ENCODE data around the gene CHSY1.
"Not testable (repeated sequence)": the region's sequence is repeated elsewhere in the genome, so short reads cannot be mapped to it uniquely, and the experiment has no call there.

CHSY1 gene

DNA sequence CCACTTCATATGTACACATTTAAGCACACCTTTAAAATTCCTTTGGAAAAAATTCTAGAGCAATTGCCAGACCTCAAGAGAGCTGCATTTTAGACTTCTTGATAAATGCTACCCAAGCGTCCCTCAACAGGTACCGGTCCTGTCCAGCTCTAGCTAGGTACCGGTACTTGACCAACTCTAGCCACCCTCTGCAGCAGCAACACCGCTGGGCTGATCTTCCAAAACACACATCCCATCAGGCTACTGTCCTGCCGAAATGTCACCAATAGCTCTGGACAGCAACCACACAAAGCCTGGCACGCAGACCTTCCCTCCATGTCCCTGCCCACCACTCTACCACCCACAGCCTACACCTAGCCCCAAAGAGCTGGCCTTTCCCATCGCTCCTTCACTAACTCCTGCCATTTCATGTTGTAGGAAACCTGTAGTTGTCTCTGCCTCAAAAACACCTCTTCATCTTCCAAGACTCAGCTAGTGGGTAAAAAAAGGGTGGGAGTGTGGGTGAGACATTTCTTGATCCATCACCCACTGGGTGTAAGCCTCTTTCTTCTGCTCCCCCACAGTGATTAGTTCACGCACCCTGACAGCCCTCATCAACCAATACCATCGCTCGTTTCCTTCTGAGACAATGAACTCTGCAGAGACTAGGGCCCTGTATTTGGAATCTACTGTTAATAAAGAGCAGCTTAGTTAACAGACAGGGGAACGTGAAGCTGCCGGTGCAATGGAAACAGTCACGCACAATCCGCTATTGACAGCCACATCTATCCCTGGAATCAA, 6.8 kb downstream of the CHSY1 start:
- no peak for DNase-seq

DNA sequence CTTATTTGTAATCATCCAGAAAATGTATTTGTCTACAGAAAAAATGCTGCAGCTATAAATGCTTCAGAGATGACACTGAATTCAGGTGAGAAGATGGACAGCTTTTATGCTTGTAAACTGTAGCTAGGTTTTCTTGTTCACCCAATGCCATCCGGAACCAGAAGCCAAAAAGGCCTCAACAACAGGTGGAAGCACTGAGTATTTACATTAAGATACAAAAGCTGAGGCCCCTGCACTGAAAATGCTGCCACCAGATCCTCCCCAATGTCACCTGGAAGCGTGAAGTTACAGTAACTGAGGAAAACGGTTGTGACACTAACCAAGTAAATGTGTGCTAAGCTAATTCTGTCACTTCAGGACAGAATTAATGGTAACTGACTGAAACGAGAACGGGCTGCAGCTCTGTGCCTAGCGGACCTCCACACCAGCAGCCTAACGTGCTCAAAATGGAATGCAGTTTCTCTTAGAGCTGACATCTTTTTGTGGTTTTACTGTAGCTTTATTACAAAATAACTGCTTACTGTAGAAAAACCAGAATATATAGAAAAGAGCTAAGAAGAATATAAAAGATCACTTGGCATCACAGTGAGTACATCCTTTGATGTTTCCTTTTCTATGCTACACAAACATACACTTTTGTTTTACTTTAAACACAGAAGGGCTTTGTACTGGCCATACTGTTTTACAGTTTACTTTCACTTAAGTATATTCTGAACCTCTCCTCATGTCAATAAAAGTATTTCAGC, 7.6 kb downstream of the CHSY1 start:
- no peak for DNase-seq

DNA sequence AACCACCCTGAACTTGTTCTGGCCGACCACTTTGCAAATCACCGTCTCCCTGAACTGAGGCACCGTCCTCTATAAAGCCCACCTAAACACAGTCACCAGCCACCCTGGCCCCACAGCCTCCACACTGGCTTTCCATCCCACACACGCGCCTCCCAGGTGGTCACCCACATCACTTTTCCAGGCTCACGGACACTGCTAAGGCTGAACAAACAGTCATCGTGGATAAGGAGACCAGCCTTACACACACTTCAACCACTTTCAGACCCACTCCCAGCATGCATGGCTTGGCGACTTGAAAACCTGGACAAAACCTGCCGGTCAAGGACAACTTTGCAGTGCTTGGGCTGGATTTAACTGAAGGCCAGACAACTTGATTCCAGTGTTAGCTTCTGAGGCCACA, 8.4 kb downstream of the CHSY1 start:
- DNase-seq = no peak

DNA sequence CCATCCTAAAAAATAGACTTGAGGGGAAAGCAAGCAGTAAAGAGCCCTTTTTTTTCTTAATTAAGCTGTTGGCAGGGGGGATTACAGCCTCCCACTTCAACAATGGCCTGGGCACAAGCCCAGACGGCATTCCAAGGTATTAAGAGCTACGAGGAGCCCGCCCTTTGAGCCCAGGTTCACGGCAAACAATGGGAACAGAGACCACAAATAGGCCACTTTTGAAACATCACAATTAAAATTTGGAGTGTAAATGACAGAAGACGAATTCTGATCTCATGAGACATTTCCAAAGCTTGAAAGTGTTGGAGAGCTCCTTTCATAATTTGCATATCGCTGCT, 8.9 kb downstream of the CHSY1 start:
- DNase-seq = no peak

DNA sequence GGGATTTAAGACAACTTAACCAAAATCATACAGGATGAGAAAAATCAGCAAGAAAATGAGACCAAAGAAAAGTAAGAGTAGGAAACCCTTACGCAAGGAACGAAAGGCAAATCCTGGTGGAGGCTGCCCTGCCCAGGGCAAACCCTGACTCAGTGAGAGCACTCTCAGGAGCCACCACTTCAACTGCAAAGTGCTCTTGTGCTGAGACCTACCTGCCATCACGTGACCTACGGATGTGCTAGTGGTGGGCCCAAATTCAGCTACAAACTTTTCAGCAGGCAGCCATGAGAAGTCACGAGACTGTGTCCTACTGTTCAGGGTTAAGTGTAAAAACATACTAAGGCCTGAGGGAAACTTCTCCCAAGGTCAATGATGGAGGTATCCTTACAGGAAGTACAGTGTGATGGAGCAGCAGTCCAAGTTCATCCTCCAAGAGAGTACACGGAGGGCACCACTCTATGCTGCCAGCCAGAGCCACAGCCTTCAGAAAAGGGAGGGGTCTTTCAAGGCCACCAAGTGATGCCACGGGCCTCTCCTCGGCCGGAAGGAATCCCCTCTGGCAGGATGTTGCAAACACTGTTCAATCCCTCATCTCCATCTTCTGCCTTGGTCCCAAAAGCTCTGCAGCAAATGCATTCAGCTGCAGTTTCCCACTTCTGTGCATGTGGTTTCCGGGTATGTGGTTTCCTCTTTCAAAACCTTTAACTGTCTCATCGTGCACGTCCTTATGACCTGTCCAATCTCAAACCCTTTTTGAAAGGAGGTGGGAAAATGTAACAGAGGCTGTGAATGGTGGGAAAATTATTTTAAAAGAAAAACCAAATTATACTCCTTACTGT, 9.5 kb downstream of the CHSY1 start:
- DNase-seq = no peak

DNA sequence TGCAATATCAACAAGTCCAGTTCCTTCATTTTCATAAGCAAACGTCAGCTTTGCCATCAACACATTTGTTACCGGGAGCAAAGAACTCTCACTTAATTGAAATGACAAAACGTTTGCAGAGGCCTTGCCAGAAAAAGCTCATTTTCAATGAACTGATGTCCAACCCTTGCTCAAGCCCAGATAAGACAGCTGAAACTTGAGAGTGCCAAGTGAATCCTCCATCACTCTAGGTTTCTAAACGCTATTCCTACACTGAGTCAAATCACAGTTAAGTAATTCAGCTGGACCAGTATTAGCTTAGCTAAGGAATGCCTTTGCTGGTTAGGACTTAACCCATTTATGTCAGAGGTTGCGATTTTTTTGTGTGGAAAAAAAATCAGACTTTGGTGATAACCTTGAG, 11.5 kb downstream of the CHSY1 start:
- no peak for DNase-seq

DNA sequence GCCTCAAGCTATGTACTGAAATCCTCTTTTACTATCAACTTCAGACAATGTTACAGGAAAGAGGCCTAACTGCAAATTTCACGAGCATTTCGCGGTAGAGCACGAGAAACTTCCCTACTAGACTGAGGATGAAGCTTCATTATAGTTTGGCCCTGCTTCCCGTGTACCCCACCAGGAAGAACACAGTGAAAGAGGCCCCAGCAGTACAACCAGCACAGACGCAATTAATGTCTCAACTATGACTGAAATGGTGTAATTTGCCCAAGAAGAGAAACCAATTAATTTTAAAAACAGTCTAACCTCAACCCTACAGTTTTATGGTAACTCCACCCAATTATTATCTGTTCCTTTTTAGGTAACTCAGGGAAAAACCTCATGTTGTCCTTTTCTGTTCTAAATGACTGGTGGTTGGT, 12.1 kb downstream of the CHSY1 start:
- peak; percentile 41 for DNase-seq

DNA sequence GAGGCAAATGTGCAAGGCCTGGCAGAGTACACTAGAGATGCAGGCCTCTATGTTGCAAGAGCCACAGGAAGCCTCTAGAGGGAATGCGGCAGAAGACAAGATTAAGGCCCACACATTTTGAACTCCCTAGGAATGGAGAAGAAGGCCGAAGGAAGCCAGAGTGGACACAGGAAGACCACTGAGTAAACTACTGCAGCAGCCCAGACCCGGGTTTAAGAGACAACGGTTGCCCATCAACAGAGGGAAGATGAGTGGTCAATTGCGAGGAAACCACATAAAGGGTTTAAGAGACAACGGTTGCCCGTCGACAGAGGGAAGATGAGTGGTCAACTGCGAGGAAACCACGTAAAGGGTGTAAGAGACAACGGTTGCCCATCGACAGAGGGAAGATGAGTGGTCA, 14.6 kb downstream of the CHSY1 start:
- DNase-seq = no peak

DNA sequence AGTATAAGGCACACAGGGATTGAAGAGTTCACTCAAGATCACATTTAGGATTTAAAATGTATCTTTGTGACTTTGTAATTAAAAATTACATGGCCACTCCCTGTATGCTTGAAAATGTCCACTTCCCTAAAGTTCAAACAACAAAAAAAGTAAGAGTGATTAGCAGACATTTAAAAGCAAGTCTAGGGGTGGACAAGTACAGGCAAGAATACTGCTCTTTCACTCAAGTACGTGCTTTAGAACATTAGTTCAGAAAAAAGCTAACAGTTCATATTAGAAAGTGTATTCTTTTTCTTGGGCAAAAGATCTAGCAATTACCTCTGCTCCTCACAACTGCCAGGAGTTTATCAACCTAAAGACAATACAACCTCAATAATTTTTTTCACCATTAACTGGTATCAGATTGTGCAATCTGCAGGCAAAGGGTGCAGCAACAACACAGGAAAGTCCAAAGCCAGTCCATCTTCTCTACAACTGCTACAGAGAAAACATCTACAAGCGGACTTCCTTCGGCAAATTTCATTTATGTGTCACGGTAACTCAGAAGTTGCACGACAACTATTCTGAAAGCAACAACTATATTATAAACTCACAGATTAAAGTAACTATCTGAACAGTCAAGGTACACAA, 18.1 kb downstream of the CHSY1 start:
- no peak for DNase-seq

DNA sequence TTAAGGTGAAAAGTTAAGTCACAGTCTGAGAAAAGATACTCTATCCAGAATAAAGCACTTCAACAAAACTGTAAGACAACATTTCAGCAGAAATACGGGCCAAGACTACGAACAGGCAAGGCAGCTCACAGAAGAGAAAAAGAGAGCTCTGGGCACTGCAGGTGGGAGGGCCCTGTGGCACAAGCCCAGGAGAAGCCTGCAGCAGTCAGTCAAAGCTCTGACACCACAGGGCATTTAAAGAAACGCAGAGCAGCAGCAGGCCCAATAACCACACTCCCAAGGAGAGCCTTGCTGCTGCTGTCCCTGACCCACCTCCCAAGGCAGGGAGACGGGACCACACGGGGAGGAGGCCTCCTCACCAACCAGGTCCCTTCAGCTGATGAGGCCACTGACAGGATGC, 19.2 kb downstream of the CHSY1 start:
- DNase-seq = no peak

DNA sequence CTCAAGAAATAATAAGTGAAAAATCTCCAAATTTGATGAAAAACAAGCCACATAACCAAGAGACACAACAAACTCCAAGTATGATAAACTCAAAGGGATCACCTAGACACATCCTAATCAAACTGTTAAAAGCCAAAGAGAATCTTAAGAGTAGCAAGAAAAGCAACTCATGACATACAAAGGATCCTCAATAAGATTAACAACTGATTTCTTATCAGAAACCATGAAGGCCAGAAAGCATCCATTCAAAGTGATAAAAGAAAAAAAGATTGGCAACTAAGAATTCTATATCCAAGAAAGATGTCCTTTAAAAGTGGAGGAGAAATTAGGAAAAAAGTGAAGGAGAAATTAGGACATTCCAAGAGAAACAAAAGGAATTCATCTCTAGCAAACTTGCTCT, 23.5 kb downstream of the CHSY1 start:
- DNase-seq = no peak

DNA sequence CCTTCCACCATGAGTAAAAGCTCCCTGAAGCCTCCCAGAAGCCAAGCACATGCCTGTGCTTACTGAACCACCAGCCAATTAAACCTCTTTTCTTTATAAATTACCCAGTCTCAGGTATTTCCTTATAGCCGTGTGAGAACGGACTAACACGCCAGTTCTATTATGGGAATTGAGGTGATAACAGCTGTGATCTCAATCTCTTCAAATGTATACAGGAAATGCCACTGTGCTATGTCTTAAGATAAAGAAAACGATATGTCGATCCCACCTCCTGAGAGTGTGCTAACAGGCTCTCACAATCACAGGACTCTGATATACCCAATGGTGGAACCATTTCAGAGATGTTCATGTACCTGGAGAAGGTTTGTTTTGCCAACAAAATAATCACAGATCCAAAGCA, 26.2 kb downstream of the CHSY1 start:
- no peak for DNase-seq

DNA sequence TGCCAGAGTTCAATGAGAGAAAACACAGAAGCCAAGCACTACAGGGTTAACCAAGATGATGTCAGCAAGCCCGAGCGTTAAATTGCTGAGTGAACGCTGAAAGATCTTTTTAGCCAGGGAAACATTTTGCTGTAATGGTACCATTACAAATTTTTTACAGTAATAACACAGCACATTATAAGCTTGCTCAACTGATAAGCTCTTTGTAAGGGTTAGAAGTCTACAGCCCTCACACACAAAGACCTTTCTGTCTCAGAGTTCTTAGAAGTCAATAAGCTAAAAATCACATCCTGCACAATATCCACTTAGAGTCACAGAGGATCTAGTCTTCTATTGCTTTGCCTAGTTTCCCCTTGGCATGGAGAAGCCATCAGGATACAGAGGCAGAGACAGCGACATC, 29.9 kb downstream of the CHSY1 start:
- DNase-seq = peak; percentile 27

DNA sequence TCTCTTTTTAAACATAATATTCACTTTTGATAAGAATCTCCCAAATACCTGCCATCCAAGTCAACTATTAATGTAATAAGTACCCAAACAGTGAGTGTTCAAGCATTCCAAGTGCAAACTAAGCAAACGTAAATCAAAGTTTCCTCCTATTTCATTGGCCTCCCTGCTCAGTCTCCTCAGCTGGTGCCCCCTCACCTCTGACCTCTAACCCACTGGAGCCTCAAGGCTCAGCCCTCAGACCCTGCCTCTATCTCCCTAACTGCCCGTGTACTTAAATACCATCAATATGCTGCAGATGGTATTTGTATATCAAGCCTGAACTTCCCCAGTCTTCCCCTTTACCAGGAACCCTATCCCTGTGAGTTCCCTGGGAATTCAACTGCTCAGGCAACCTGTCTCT, 31.8 kb downstream of the CHSY1 start:
- no peak for DNase-seq

DNA sequence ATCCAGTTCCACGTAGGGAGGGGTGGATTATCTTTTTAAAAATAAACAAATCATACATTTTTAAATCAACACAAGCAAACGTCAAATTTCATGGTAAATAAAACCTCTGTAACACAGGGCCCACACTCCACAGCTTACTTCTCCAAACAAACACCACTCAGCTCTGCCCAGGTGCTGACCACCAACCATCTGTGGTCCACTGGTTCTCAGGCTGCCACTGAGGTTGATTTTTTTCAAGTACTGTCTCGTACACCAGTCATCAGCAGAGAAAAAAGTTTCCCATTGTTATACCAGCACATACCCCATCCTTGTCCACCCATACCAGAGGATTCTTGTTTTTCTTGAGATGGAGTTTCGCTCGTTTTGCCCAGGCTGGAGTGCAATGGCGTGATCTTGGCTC, 32.4 kb downstream of the CHSY1 start:
- DNase-seq = no peak

DNA sequence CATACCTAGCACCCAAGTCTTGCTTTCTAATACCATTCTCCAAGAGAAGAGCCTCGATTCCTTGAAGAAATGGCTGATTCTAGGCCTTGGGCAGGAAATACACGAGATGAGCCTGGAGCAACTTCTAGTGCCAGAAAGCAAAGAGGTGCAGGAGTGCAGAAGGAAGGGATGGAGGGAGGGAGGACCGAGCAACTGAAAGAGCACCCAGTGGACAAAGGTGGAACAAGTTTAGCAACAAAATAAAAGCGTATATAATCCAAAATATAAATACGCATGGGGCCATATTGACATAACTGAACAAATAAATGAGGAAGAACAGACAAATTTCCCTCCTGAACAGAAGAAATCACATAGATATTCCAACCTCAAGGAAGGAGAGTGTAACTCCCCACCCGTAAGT, 34.4 kb downstream of the CHSY1 start:
- no peak for DNase-seq

DNA sequence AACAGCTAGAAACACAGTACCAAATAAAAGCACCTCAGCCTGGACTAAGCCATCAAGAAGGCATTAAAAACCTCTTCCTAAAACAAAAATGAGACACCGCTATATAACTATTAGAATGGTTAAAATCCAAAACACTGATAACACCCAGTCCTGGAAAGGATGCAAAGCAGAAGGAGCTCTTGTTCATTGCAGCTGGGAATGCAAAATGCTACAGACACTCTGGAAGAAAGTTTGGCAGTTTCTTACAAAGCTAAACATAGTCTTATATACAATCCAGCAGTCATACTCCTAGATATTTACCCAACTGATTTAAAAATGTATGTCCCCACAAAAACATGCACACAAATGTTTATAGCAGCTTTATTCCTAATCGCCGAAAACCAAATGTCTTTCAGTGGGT, 35.7 kb downstream of the CHSY1 start:
- no peak for DNase-seq

DNA sequence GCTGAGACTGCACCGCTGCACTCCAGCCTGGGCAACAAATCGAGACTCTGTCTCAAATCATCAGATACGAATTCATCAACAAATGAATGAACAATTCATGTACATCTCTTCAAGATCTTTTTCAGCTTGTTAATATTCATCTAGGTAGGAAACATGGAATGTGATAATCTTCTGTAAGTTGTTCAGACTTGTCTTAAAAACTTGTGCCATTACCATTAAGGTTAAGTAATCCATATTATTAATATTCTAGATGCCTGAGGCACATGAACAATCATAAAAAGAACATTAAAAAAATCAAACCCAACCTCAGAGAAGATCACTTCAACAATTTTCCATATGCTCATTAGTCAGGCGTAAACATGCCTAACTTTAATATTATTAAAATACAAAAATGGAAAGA, 36.2 kb downstream of the CHSY1 start:
- no peak for DNase-seq

DNA sequence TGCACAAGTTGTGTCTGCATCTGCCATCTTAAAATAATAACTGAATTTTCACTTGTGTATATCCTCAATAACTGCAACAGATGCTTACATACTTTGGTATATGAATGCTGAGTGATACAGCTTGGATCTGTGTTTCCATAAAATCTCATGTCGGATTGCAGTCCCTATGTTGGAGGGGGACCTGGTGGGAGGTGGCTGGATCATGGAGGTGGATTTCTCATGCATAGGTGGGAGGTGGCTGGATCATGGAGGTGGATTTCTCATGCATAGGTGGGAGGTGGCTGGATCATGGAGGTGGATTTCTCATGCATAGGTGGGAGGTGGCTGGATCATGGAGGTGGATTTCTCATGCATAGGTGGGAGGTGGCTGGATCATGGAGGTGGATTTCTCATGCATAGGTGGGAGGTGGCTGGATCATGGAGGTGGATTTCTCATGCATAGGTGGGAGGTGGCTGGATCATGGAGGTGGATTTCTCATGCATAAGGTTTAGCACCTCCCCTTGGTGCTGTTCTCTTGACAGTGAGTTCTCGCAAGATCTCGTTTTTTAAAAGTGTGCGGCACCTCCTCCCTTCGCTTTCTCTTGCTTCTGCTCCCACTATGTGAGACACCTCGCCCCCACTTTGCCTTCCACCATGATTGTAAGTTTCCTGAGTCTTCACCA, 37.3 kb downstream of the CHSY1 start:
- not testable (repeated sequence) for DNase-seq

DNA sequence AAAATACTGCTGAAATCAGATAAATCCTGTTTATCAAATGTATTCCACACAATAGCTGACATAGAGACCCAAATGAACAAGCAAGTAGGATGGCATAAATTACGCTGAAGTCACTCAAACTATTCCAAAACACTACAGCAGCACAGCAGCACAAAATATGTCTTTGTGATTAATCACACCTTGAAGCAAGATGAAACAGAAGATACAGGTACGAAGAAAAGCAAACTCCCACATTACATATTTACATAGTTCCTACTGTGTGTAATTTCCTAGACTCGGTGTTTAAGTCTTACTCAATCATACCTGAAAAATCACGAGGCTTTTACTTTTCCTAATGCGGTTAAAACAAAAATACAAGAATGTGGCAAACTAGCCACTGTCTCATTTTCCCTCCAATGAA, 38.3 kb downstream of the CHSY1 start:
- no peak for DNase-seq

DNA sequence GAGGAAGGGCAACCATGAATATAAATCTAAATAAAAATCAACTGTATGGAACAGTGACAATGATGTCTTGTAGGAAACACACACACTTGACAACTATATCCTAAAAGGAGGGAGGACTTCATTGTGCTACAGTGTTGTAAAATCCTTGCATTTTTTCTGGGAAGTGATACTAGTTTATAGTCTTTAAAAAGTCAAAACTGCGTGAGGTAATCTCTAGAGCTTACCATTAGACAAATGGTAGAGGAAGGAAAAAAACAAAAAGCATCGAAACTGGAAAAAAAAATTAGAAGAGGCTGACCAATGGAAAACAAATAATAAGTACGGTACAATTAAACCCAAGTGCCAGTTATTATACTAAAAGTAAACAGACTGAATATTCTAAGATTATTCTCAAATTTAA, 38.7 kb downstream of the CHSY1 start:
- DNase-seq = no peak

DNA sequence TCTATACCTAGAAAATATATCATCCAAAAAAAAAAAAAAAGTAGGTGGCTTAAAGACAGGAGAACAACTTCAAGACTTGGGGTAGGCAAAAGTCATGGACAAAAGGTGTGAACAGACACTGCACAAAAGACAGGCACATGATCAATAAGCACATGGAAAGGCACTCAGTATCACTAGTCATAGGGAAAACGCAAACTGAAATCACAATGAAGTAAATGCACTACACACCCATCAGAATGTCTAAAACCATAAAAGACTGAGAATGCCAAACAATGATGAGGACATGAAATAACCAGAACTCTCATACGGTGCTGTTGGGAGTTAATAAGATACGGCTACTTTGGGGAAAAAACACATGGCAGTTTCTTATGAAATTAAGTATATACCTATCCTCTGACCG, 40.0 kb downstream of the CHSY1 start:
- no peak for DNase-seq

DNA sequence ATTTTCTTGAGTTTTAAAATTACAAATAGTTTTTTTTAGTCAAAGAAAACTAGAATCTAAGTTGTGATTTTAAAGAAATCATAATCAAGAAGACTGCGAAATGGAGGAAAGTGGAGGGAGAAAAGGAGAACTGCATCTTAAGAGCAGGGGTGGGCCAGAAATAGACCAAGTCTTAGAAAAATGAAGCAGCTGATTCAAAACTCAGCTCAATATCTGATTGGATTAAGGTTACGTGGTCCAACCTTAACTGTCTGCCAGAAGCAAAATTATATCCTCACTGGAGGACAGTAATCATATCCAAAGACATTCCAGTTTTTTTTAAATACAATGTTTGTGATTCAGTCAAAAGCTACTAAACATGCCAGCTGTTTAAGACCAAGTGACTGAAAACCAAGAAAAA, 41.4 kb downstream of the CHSY1 start:
- DNase-seq = no peak
